SU-DHL-6 (cell line): ENCODE results near the gene RFX4.

Source experiments
- CTCF ChIP-seq: fragments of 200-600 bp; sonication (generic); IDR thresholded peaks from one replicate; pipeline ENCODE4 v1.5.1; 2017; ENCODE audit warnings: antibody characterized with exemption, mild to moderate bottlenecking, low read length, moderate library complexity; ENCODE audit not compliant: insufficient read depth, poor library complexity, severe bottlenecking
- EZH2phosphoT487 ChIP-seq: fragments of 200-600 bp; sonication (generic), shearing (Covaris generic); conservative IDR thresholded peaks from 2 replicates; pipeline ENCODE4 v1.6.1; 2018; ENCODE audit warnings: mild to moderate bottlenecking, antibody characterized with exemption, low read length, moderate library complexity, mixed read lengths

GRCh38 chr12:106801167-106801708 lies 218.4 kb downstream of the RFX4 start:
- no peak for TF ChIP-seq EZH2phosphoT487
- no peak for TF ChIP-seq CTCF
